ENCODE data around the gene OR10C1.

Gene OR10C1, protein sequence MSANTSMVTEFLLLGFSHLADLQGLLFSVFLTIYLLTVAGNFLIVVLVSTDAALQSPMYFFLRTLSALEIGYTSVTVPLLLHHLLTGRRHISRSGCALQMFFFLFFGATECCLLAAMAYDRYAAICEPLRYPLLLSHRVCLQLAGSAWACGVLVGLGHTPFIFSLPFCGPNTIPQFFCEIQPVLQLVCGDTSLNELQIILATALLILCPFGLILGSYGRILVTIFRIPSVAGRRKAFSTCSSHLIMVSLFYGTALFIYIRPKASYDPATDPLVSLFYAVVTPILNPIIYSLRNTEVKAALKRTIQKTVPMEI

DNA sequence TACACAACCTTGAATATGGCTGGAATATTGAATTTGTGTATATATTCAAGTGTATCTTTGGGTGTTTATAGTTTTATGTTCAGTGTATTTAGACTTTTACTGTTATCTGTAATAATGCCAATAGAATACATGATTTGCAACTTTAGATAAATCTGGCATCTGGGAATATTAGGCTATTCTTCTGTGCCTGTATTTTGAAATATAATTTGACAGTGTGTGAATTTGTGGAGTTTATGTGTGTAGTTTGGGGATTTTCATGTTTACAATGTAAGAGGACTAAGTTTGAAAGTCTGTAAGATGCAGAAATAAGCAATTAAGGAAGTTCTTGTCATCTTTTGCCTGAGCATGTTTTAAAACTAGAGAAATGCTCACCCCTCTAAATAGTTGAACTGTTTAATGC, at the start of gene OR10C1:
TSS of gene OR10C1 (plus strand) at position 301 of the 400 bp plus-strand sequence. CDS start 710 bp downstream, outside the sequence.
- H3K27ac ChIP-seq, result no peak within 1 kb of the TSS
- no peak for TF ChIP-seq ZFX (IDR thresholded peaks at IDR 0.05)

DNA sequence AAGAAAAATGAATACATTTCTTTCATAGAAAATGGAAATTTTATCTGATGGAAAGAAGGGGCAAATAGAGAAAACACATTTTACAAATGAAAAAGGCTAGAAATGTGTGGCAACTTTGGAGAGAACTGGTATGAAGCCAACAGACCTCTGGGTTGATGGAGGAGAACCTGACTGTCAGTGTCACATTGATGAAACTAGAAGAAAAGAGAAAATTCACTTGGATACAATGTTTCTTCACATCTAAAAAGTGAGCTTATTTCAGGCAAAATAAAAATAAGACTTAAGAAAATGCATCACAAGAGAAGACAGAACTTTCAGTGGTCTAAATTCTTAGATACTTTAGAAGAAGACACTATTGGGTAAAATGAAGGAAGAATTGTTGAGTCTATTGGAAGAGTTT, 43.8 kb upstream of the OR10C1 start, which contains the start of gene OR12D2:
TSS of gene OR12D2 (plus strand) at position 301 of the 400 bp plus-strand sequence. CDS start 1,069 bp downstream, outside the sequence.
- TF ChIP-seq, protein P1, sequence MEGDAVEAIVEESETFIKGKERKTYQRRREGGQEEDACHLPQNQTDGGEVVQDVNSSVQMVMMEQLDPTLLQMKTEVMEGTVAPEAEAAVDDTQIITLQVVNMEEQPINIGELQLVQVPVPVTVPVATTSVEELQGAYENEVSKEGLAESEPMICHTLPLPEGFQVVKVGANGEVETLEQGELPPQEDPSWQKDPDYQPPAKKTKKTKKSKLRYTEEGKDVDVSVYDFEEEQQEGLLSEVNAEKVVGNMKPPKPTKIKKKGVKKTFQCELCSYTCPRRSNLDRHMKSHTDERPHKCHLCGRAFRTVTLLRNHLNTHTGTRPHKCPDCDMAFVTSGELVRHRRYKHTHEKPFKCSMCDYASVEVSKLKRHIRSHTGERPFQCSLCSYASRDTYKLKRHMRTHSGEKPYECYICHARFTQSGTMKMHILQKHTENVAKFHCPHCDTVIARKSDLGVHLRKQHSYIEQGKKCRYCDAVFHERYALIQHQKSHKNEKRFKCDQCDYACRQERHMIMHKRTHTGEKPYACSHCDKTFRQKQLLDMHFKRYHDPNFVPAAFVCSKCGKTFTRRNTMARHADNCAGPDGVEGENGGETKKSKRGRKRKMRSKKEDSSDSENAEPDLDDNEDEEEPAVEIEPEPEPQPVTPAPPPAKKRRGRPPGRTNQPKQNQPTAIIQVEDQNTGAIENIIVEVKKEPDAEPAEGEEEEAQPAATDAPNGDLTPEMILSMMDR (conservative IDR thresholded peaks at IDR 0.05), result no peak
- TF ChIP-seq ZFX (IDR thresholded peaks at IDR 0.05), result no peak
- no peak within 1 kb of the TSS for H3K27ac ChIP-seq

DNA sequence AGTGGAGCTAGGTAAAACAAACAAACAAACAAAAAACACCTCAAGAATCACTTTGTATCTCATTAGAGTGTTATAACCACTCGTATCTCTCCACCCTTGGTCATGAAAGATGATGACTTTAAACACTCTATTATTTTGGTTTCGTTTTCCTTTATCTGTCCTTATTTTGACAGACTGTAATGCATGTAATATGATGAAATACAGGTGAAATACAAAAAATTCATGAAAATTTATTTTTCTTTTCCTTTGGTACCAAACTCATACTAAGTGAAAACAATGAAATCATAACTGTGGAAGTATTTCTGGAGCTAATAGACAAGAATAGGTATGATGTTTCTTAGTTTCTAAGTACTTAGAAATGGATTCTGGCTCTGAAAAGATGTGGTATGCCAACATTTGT, 39.6 kb upstream of the OR10C1 start:
- no peak for TF ChIP-seq ZFX (IDR thresholded peaks at IDR 0.05)
- TF ChIP-seq, protein P1 (conservative IDR thresholded peaks at IDR 0.05), result no peak

DNA sequence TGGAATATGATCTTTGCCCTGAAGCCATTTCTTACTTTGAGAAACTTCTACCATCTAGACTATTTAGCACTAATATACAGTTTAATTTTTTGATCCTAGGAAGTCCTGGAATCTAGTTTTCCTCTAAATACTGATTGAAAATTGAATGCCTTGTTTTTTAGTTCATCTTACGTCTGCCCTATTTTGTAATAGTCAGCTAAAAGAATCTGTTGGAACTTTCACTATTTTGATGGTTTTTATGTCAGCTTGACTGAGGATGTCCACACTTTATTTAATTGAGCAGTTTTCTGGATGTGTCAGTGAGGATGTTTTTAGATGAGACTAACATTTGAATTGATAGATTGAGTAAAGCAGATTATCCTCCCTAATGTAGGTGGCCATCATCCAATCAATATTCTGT, 35.3 kb upstream of the OR10C1 start:
- TF ChIP-seq, protein P1 (conservative IDR thresholded peaks at IDR 0.05), result no peak
- TF ChIP-seq ZFX (IDR thresholded peaks at IDR 0.05), result no peak
- no peak overlapping the region for H3K27ac ChIP-seq

More for the DNA sequence above, 39.6 kb upstream of the OR10C1 start:
- no peak overlapping the region for H3K27ac ChIP-seq

DNA sequence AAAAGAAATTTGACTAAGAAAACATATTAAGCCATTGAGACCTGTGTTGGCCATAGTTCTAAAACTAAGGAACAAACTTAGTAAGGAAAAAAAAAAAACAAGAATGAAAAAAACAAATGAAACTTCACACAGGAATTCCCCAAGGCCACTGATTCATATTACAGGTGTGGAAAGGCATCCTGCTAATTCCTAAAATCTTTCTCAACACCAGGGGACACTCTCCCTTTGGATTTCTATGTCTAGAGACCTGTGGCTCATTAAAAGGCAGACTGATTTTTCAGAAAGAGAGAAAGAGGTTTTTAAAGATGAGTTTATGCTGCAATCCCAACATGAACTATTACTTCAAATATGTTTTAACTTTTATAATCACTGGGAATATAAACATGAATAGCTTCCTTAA, 24.5 kb upstream of the OR10C1 start, which contains the start of gene OR12D1:
TSS of gene OR12D1 (plus strand) at position 341 of the 400 bp plus-strand sequence.
- TF ChIP-seq, protein P1 (conservative IDR thresholded peaks at IDR 0.05), result peak; percentile 46
- TF ChIP-seq ZFX (IDR thresholded peaks at IDR 0.05), result no peak
- H3K27ac ChIP-seq, result no peak within 1 kb of the TSS

DNA sequence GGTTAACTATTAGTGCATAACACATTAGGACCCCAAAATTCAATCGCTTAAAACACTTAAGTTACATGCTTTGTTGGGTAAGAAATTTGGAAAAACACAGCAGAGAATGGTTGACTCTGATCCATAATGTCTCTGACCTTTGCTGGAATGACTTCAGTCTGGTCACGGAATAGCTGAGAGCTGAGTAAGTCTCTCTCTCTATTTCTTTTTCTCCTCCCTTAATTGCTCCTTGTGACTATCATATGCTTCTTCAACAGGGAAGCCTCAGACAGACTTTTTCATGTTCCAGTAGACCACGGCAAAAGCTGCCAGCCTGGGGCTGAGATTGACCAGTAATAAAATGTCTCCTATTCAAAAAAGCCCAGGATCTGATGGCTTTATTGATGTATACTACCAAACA, 19.6 kb upstream of the OR10C1 start:
- no peak overlapping the region for H3K27ac ChIP-seq
- TF ChIP-seq, protein P1 (conservative IDR thresholded peaks at IDR 0.05), result no peak
- no peak for TF ChIP-seq ZFX (IDR thresholded peaks at IDR 0.05)

DNA sequence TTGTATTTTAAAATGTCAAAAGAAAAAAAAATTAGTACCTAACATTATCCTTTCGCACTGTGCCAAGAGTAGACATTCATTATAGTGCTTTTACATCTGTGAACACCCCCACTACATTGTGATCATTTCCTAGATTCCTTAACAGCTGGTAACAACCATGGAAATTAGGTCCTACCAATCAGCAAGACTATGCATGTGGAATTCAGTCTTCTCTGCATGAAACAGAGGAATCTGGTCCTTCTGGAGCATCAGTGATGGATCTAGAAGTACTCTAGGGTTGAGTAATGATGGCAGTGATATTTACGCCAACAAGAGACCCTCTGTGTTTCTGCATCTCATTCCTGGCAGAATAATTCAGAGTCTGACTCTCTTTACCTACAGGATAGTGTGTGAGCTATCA, 14.9 kb upstream of the OR10C1 start:
- no peak overlapping the region for H3K27ac ChIP-seq
- TF ChIP-seq, protein P1 (conservative IDR thresholded peaks at IDR 0.05), result no peak
- no peak for TF ChIP-seq ZFX (IDR thresholded peaks at IDR 0.05)

DNA sequence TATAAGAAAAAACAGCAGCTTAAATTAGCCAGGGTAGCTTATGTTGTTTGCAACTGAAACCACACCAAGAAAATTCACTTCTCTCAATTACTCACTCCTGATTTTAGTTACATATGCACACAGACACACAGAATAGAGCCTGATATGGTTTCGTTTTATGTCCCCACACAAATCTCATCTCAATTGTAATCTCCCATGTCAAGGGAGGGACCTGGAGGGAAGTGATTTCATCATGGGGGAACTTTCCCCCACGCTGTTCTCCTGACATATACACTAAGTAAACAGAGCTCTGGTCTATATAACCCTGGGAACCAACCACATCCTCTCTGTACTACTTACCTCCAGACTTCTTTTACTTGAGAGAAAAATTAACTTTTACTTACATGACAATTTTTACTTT, 14.5 kb upstream of the OR10C1 start:
- no peak for TF ChIP-seq ZFX (IDR thresholded peaks at IDR 0.05)
- TF ChIP-seq, protein P1 (conservative IDR thresholded peaks at IDR 0.05), result no peak
- no peak overlapping the region for H3K27ac ChIP-seq

Measured in C4-2B (cell line).